ENCODE data around the gene SLMAP. TPM values are rescaled to one million over a fixed set of nuclear protein-coding genes. Genes with fewer than 3 reads are reported as not detected.

The SLMAP gene
- polyA plus RNA-seq, 2 of the 4 experiments (the other 2 are of a cell fraction), result 15.2 to 33.1 TPM

GRCh38 chr3:57872606-57873005, 116.5 kb downstream of the SLMAP start:
- WGBS (ENCODE audit: missing lambda C conversion rate), result 91% methylated on average over 4 of the region's 4 CpGs
- no peak for TF ChIP-seq RNF2 (IDR thresholded peaks at IDR 0.05; ENCODE audit: borderline replicate concordance, low read depth)
- no peak for TF ChIP-seq FOXS1 (CRISPR knock-in tag; IDR thresholded peaks at IDR 0.05)
- TF ChIP-seq MYC (IDR thresholded peaks at IDR 0.05; ENCODE audit: borderline replicate concordance, low read length), result no peak
- no peak for TF ChIP-seq HDAC2 (IDR thresholded peaks at IDR 0.05)
- no peak for TF ChIP-seq BHLHE40 (IDR thresholded peaks at IDR 0.05; ENCODE audit: low read depth, low read length)
- no peak for TF ChIP-seq RARB (CRISPR knock-in tag; IDR thresholded peaks at IDR 0.05)
- no peak for TF ChIP-seq HEYL (CRISPR knock-in tag; IDR thresholded peaks at IDR 0.05)
- no peak for TF ChIP-seq POLR2AphosphoS2 (conservative IDR thresholded peaks at IDR 0.05; ENCODE audit: low read length)
- no peak for TF ChIP-seq HES2 (IDR thresholded peaks at IDR 0.05)
- TF ChIP-seq ZSCAN20 (CRISPR knock-in tag; IDR thresholded peaks at IDR 0.05), result no peak
- no peak for TF ChIP-seq CHD4 (IDR thresholded peaks at IDR 0.05; ENCODE audit: borderline replicate concordance)
- no peak for TF ChIP-seq HOXA7 (CRISPR knock-in tag; IDR thresholded peaks at IDR 0.05)
- no peak for TF ChIP-seq TP53 (CRISPR knock-in tag; IDR thresholded peaks at IDR 0.05)
- no peak for TF ChIP-seq EP300 (IDR thresholded peaks at IDR 0.05)
- TF ChIP-seq MAZ (IDR thresholded peaks at IDR 0.05; ENCODE audit: borderline replicate concordance, low read depth, low read length), result no peak
- no peak for TF ChIP-seq NR3C1 (IDR thresholded peaks at IDR 0.05)
- no peak for TF ChIP-seq ZFP36 (IDR thresholded peaks at IDR 0.05; ENCODE audit: borderline replicate concordance, partially characterized antibody)
- ChIA-PET CTCF (no interaction called here), POLR2A (no interaction called here)
- H3K9me3 ChIP-seq, result no peaks in the 10 kb centered on the region
- ATAC-seq, result no peak
- no peak overlapping the region for H3K4me2 ChIP-seq
- H3K27ac ChIP-seq, result no peak overlapping the region
- H3K4me3 ChIP-seq, result no peak overlapping the region
- peaks cover 10% of the 10 kb centered on the region; the same call in 2 of the 3 replicates for H3K4me1 ChIP-seq
- no peak for FAIRE-seq
- DNase-seq (ENCODE audit: low read depth in 1 of 2, low spot score in 1 of 2), result no peak

GRCh38 chr3:57876632-57877031, 120.5 kb downstream of the SLMAP start:
- ChIA-PET CTCF (no interaction called here), POLR2A (no interaction called here)
- DNase-seq (ENCODE audit: low read depth in 1 of 2, low spot score in 1 of 2), result no peak
- 97% methylated on average over 3 of the region's 3 CpGs for WGBS (ENCODE audit: missing lambda C conversion rate)
- Histone ChIP-seq H3K4me2 (no peak overlapping the region), H3K4me3 (no peak overlapping the region), H3K27ac (no peak overlapping the region), H3K4me1 (peaks cover 10% of the 10 kb centered on the region; the same call in 2 of the 3 replicates), H3K9me3 (no peaks in the 10 kb centered on the region)
- no peak for FAIRE-seq
- TF ChIP-seq NFE2L2 (conservative IDR thresholded peaks at IDR 0.05; ENCODE audit: low read length) (no peak), TP53 (CRISPR knock-in tag; IDR thresholded peaks at IDR 0.05) (no peak), ZFP36 (IDR thresholded peaks at IDR 0.05; ENCODE audit: borderline replicate concordance, partially characterized antibody) (no peak), PHF8 (IDR thresholded peaks at IDR 0.05; ENCODE audit: borderline replicate concordance, low read depth) (no peak), RFX5 (IDR thresholded peaks at IDR 0.05) (no peak), RNF2 (IDR thresholded peaks at IDR 0.05; ENCODE audit: borderline replicate concordance, low read depth) (no peak), ZC3H11A (IDR thresholded peaks at IDR 0.05) (no peak), CBX2 (IDR thresholded peaks at IDR 0.05; ENCODE audit: borderline replicate concordance, low read depth) (no peak)
- no peak for ATAC-seq

- TF ChIP-seq MAFK (IDR thresholded peaks at IDR 0.05; ENCODE audit: partially characterized antibody) (no peak), RARB (CRISPR knock-in tag; IDR thresholded peaks at IDR 0.05) (no peak), PBX3 (IDR thresholded peaks at IDR 0.05) (no peak), ATOH8 (CRISPR knock-in tag; IDR thresholded peaks at IDR 0.05; ENCODE audit: low read depth) (no peak), REST (IDR thresholded peaks at IDR 0.05) (no peak), SMC3 (IDR thresholded peaks at IDR 0.05) (no peak), RCOR1 (IDR thresholded peaks at IDR 0.05; ENCODE audit: low read depth, low read length) (no peak), MYC (IDR thresholded peaks at IDR 0.05; ENCODE audit: borderline replicate concordance, low read length) (no peak), SREBF2 (IDR thresholded peaks at IDR 0.05) (no peak), NFE2L2 (conservative IDR thresholded peaks at IDR 0.05; ENCODE audit: low read length) (no peak), ESRRA (IDR thresholded peaks at IDR 0.05; ENCODE audit: borderline replicate concordance, low read length) (no peak)
Measured at GRCh38 chr3:57877116-57877515, 121.0 kb downstream of the SLMAP start.

More at GRCh38 chr3:57877116-57877515, 121.0 kb downstream of the SLMAP start:
- Histone ChIP-seq H3K4me1 (peaks cover 10% of the 10 kb centered on the region; the same call in 2 of the 3 replicates), H3K27ac (no peak overlapping the region), H3K4me3 (no peak overlapping the region), H3K9me3 (no peaks in the 10 kb centered on the region), H3K4me2 (no peak overlapping the region)
- ATAC-seq, result no peak
- 92% methylated on average over 2 of the region's 2 CpGs for WGBS (ENCODE audit: missing lambda C conversion rate)
- CTCF ChIA-PET, result no interaction called here
- no peak for DNase-seq (ENCODE audit: low read depth in 1 of 2, low spot score in 1 of 2)
- POLR2A ChIA-PET, result no interaction called here
- no peak for FAIRE-seq
